HepG2 (cell line): ENCODE data around the gene PSMD1. TPM values are rescaled to one million over a fixed set of nuclear protein-coding genes. Genes with fewer than 3 reads are reported as not detected.

ENCODE experiments used
- ATF1 ChIP-seq: IDR thresholded peaks from 2 replicates; pipeline ENCODE4 v1.6.1; 2016; ENCODE audit warnings: mild to moderate bottlenecking, control low read depth
- CBFB ChIP-seq: sonication (generic); formaldehyde crosslinking; IDR thresholded peaks from 2 replicates; pipeline ENCODE4 v1.4.0; 2020; ENCODE audit warnings: missing genetic modification reagents
- HMG20B ChIP-seq: conservative IDR thresholded peaks from 2 replicates; pipeline ENCODE4 v1.6.1; 2016; ENCODE audit warnings: missing genetic modification reagents, missing compliant biosample characterization
- HNF4A ChIP-seq: sonication (generic); formaldehyde crosslinking; IDR thresholded peaks from 2 replicates; pipeline ENCODE4 v1.4.0; 2020; ENCODE audit warnings: missing genetic modification reagents
- HNRNPK ChIP-seq: fragments of 200-400 bp; formaldehyde crosslinking; IDR thresholded peaks from 2 replicates; pipeline ENCODE4 v1.6.1; 2018; ENCODE audit warnings: low read length, low read depth, moderate library complexity, mild to moderate bottlenecking; ENCODE audit not compliant: poor library complexity, severe bottlenecking
- JUN ChIP-seq: sonication (generic); formaldehyde crosslinking; IDR thresholded peaks from 2 replicates; pipeline ENCODE4 v1.4.0; 2020; ENCODE audit warnings: mild to moderate bottlenecking, missing genetic modification reagents
- MBNL3 ChIP-seq: fragments of 250-450 bp; sonication (Bioruptor Pico); conservative IDR thresholded peaks from 2 replicates; pipeline ENCODE4 v1.8.0; 2022; ENCODE audit warnings: mild to moderate bottlenecking, inconsistent platforms
- PTBP1 ChIP-seq: fragments of 200-400 bp; formaldehyde crosslinking; IDR thresholded peaks from 2 replicates; pipeline ENCODE4 v1.6.1; 2018; ENCODE audit warnings: low read length, low read depth; ENCODE audit not compliant: poor library complexity, severe bottlenecking
- SETDB1 ChIP-seq: sonication (generic); formaldehyde crosslinking; IDR thresholded peaks from 2 replicates; pipeline ENCODE4 v1.5.1; 2020; ENCODE audit warnings: missing genetic modification reagents, mild to moderate bottlenecking, borderline replicate concordance
- SPEN ChIP-seq: sonication (generic); formaldehyde crosslinking; IDR thresholded peaks from 2 replicates; pipeline ENCODE4 v1.5.1; 2020; ENCODE audit warnings: low read depth, mild to moderate bottlenecking, missing genetic modification reagents
- ZBTB4 ChIP-seq: sonication (generic); formaldehyde crosslinking; IDR thresholded peaks from 2 replicates; pipeline ENCODE4 v1.4.0; 2020; ENCODE audit warnings: missing genetic modification reagents, mild to moderate bottlenecking, borderline replicate concordance
- ZMYM4 ChIP-seq: sonication (generic); formaldehyde crosslinking; IDR thresholded peaks from 2 replicates; pipeline ENCODE4 v1.8.1; 2023; ENCODE audit warnings: mild to moderate bottlenecking, missing genetic modification reagents
- ZNF263 ChIP-seq: sonication (generic); formaldehyde crosslinking; IDR thresholded peaks from 2 replicates; pipeline ENCODE4 v1.4.0; 2020; ENCODE audit warnings: missing genetic modification reagents
- ZNF281 ChIP-seq: sonication (generic); formaldehyde crosslinking; IDR thresholded peaks from 2 replicates; pipeline ENCODE4 v1.4.0; 2020; ENCODE audit warnings: missing genetic modification reagents, borderline replicate concordance
- ZNF282 ChIP-seq: fragments of 450-650 bp; IDR thresholded peaks from 2 replicates; pipeline ENCODE4 v1.6.1; 2018; ENCODE audit not compliant: partially characterized antibody
- ZNF646 ChIP-seq: sonication (generic); formaldehyde crosslinking; IDR thresholded peaks from 2 replicates; pipeline ENCODE4 v1.9.0; 2021; ENCODE audit warnings: mild to moderate bottlenecking, missing genetic modification reagents
- polyA plus RNA-seq, 8 experiments: library from polyadenylated mRNA; depleted of rRNA in 3 of 8; stranded (reverse) in 7 of 8; unstranded in 1 of 8; fragments of >200 nt; fragmentation: Illumina TruSeq in 4 of 8; extraction: Trizol in 4 of 8; gene quantifications; 2 replicates each; pipeline versions ENCODE4 v1.2.1 to v1.2.3, GENCODE V29; 2011 to 2016; ENCODE audit warnings: low read depth in 4 of 8, missing spikeins in 1 of 8, mixed read lengths in 1 of 8; ENCODE audit not compliant: insufficient read depth in 1 of 8
- total RNA-seq, 5 experiments: library from RNA; depleted of rRNA; stranded (reverse); fragments of >200 nt; fragmentation: Illumina TruSeq; extraction: Trizol; gene quantifications; 2 replicates each; pipeline ENCODE4 v1.2.3, GENCODE V29; 2016; ENCODE audit warnings: low read depth in 1 of 5

Gene PSMD1
- total and polyA plus RNA-seq, 2 of the 13 experiments (the other 11 are each of a cell fraction or from before 2014, with no cell fraction given), result 136 to 191 TPM

GRCh38 chr2:231033147-231034132 is 23.2 kb upstream of the PSMD1 start (continued):
- TF ChIP-seq ZNF646 (CRISPR knock-in tag) (no peak), JUN (CRISPR knock-in tag) (no peak), HMG20B (CRISPR knock-in tag) (no peak), HNRNPK (peak; percentile 75), ZMYM4 (CRISPR knock-in tag) (no peak), PTBP1 (no peak), ZNF263 (no peak), HNF4A (peak; percentile 44; the same call in 1 of the 2 replicates), ATF1 (CRISPR knock-in tag) (no peak), ZBTB4 (no peak), SETDB1 (CRISPR knock-in tag) (no peak), ZNF282 (no peak), ZNF281 (CRISPR knock-in tag) (no peak), MBNL3 (CRISPR knock-in tag) (no peak), SPEN (CRISPR knock-in tag) (no peak), CBFB (no peak)
